GM12865 (cell line): ENCODE data around the gene CCDC71L.

Source experiments
- DNase-seq: peaks from one replicate; pipeline ENCODE4 v3.0.0; 2010; ENCODE audit warnings: low read depth
- H3K4me3 ChIP-seq: 2 replicates; pipeline ENCODE4 v1.5.1; 2011; ENCODE audit warnings: mild to moderate bottlenecking, low read depth, low read length, control low read depth
- CTCF ChIP-seq: IDR thresholded peaks from 2 replicates; pipeline ENCODE4 v1.5.1; 2011; ENCODE audit warnings: low read length, control low read depth, low read depth, inconsistent platforms; ENCODE audit not compliant: insufficient read depth; ENCODE audit errors: missing control alignments

Gene CCDC71L

GRCh38 chr7:106634958-106635357, 26.0 kb downstream of the CCDC71L start:
- no peak overlapping the region for H3K4me3 ChIP-seq
- TF ChIP-seq CTCF: no peak
- DNase-seq: no peak

GRCh38 chr7:106630648-106631047, 30.3 kb downstream of the CCDC71L start:
- no peak overlapping the region for H3K4me3 ChIP-seq
- TF ChIP-seq CTCF: no peak

GRCh38 chr7:106629516-106629915, 31.4 kb downstream of the CCDC71L start:
- no peak for TF ChIP-seq CTCF
- DNase-seq: no peak
- H3K4me3 ChIP-seq: no peak overlapping the region

More at GRCh38 chr7:106630648-106631047, 30.3 kb downstream of the CCDC71L start:
- DNase-seq: no peak

GRCh38 chr7:106626376-106627164, 34.4 kb downstream of the CCDC71L start:
- H3K4me3 ChIP-seq: no peak overlapping the region
- DNase-seq: no peak
- TF ChIP-seq CTCF: no peak

DNA sequence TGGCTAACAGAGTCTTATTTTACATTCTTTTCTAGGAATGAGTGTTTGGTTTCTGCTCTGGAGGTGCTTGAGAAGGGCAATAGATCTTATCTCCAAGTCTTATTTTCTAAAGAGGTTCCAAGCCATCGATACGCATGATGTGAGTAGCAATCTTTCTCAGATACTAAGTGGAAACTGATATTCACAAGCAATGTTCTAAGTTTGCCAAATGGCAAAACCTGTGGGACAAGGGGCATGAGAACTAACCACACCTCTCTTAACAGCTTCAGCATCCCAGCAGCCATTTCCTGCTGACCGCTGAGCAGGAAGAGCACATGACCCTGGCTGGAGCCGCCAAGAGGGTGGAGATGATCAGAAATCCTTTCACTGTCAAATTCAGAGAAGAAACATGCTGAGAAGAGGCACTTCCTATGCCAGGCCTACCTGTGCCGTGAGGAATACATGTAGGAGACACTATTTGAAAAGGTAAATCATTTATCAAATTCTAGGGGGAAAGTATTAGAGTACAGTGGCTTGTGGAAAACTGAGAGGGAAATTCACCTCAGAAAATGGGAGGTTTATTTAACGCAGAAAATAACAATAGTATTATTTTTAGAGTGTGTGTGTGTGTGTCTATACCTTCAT, 35.2 kb downstream of the CCDC71L start:
- no peak for TF ChIP-seq CTCF
- H3K4me3 ChIP-seq: no peak overlapping the region
- DNase-seq: peak; percentile 1

DNA sequence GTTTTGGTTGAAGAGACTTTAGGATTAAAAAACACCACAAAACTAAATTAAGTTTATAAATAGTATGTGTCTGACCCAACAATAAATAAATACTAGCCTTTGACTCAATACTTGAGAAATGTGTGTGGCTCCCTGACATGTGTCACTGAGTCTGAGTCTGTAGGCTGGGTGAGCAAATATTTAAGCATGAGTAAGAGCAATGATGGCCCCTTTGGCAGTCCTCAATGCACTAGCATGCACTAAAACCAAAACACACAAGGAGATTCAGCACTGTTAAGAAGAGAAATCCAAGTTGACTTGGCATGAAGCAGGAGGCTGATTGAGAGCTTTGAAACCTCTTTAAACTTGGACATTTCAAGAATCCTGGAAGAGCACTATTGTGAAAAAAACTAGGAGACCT, 37.1 kb downstream of the CCDC71L start:
- no peak for TF ChIP-seq CTCF
- no peak for DNase-seq
- H3K4me3 ChIP-seq: no peak overlapping the region

DNA sequence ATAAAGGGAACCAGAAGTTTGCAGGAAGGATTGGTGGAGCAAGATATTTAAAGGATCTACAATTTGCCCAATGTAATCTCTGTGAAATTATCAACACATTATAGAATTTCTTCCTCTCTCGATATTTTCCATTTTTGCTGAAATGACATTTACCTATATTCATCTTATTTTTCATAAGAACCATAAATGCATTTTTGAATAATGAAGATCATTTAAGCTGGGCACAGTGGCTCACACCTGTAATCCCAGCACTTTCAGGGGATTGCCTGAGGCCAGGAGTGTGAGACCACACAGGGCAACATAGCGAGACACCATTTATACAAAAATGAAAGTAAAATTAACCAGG, 37.7 kb downstream of the CCDC71L start:
- no peak overlapping the region for H3K4me3 ChIP-seq
- no peak for DNase-seq
- TF ChIP-seq CTCF: no peak
